HepG2 (cell line): ENCODE results near the gene PTCD3. TPM values are rescaled to one million over a fixed set of nuclear protein-coding genes. Genes with fewer than 3 reads are reported as not detected.
A peak's percentile ranks its signal among the peaks of the same experiment; 100 is the strongest.

Experiments used
- ERF ChIP-seq: IDR thresholded peaks from 2 replicates; pipeline ENCODE4 v1.6.1; 2018; ENCODE audit warnings: missing biosample characterization, missing genetic modification reagents
- FOXK2 ChIP-seq: fragments of 450-650 bp; IDR thresholded peaks from 2 replicates; pipeline ENCODE4 v1.6.1; 2016
- JUNB ChIP-seq: sonication (generic); formaldehyde crosslinking; IDR thresholded peaks from 2 replicates; pipeline ENCODE4 v1.8.0; 2022; ENCODE audit warnings: missing genetic modification reagents, mild to moderate bottlenecking, borderline replicate concordance
- KIAA2018 ChIP-seq: sonication (generic); formaldehyde crosslinking; IDR thresholded peaks from 2 replicates; pipeline ENCODE4 v1.5.0; 2020; ENCODE audit warnings: mild to moderate bottlenecking, missing genetic modification reagents, borderline replicate concordance
- MEF2D ChIP-seq: sonication (generic); formaldehyde crosslinking; IDR thresholded peaks from 2 replicates; pipeline ENCODE4 v1.5.1; 2020; ENCODE audit warnings: mild to moderate bottlenecking, missing genetic modification reagents
- MIER2 ChIP-seq: IDR thresholded peaks from 2 replicates; pipeline ENCODE4 v1.6.1; 2016; ENCODE audit warnings: missing biosample characterization, missing genetic modification reagents
- MTF1 ChIP-seq: sonication (generic); formaldehyde crosslinking; IDR thresholded peaks from 2 replicates; pipeline ENCODE4 v1.5.0; 2020; ENCODE audit warnings: missing genetic modification reagents
- POLR2G ChIP-seq: fragments of 200-400 bp; formaldehyde crosslinking; IDR thresholded peaks from 2 replicates; pipeline ENCODE4 v1.6.1; 2018; ENCODE audit warnings: mild to moderate bottlenecking, low read depth, low read length, moderate library complexity
- SIX1 ChIP-seq: sonication (generic); formaldehyde crosslinking; IDR thresholded peaks from 2 replicates; pipeline ENCODE4 v1.4.0; 2020; ENCODE audit warnings: missing genetic modification reagents, borderline replicate concordance
- STAT6 ChIP-seq: sonication (generic); formaldehyde crosslinking; IDR thresholded peaks from 2 replicates; pipeline ENCODE4 v1.4.0; 2020; ENCODE audit warnings: missing genetic modification reagents, mild to moderate bottlenecking, borderline replicate concordance
- XRCC5 ChIP-seq: fragments of 200-400 bp; formaldehyde crosslinking; optimal IDR thresholded peaks from 2 replicates; pipeline ENCODE3; 2017; ENCODE audit warnings: mild to moderate bottlenecking, low read length
- ZFY ChIP-seq: sonication (generic); formaldehyde crosslinking; IDR thresholded peaks from 2 replicates; pipeline ENCODE4 v1.4.0; 2020; ENCODE audit warnings: missing genetic modification reagents
- ZNF12 ChIP-seq: sonication (generic); formaldehyde crosslinking; IDR thresholded peaks from 2 replicates; pipeline ENCODE4 v1.5.0; 2020; ENCODE audit warnings: missing genetic modification reagents
- ZNF180 ChIP-seq: sonication (generic); formaldehyde crosslinking; IDR thresholded peaks from 2 replicates; pipeline ENCODE4 v1.4.0; 2020; ENCODE audit warnings: low read depth, missing genetic modification reagents, borderline replicate concordance
- ZNF549 ChIP-seq: sonication (generic); formaldehyde crosslinking; IDR thresholded peaks from 2 replicates; pipeline ENCODE4 v1.5.0; 2020; ENCODE audit warnings: missing genetic modification reagents
- ZNF660 ChIP-seq: sonication (generic); formaldehyde crosslinking; IDR thresholded peaks from 2 replicates; pipeline ENCODE4 v1.5.1; 2020; ENCODE audit warnings: mild to moderate bottlenecking, low read depth, missing genetic modification reagents, borderline replicate concordance
- ZNF709 ChIP-seq: sonication (generic); formaldehyde crosslinking; IDR thresholded peaks from 2 replicates; pipeline ENCODE4 v1.5.0; 2020; ENCODE audit warnings: mild to moderate bottlenecking, missing genetic modification reagents
- ZSCAN25 ChIP-seq: sonication (generic); formaldehyde crosslinking; IDR thresholded peaks from 2 replicates; pipeline ENCODE4 v1.8.0; 2022; ENCODE audit warnings: mild to moderate bottlenecking, missing genetic modification reagents
- polyA plus RNA-seq, 8 experiments: library from polyadenylated mRNA; depleted of rRNA in 3 of 8; stranded (reverse) in 7 of 8; unstranded in 1 of 8; fragments of >200 nt; fragmentation: Illumina TruSeq in 4 of 8; extraction: Trizol in 4 of 8; gene quantifications; 2 replicates each; pipeline versions ENCODE4 v1.2.1 to v1.2.3, GENCODE V29; 2011 to 2016; ENCODE audit warnings: low read depth in 4 of 8, missing spikeins in 1 of 8, mixed read lengths in 1 of 8; ENCODE audit not compliant: insufficient read depth in 1 of 8
- total RNA-seq, 5 experiments: library from RNA; depleted of rRNA; stranded (reverse); fragments of >200 nt; fragmentation: Illumina TruSeq; extraction: Trizol; gene quantifications; 2 replicates each; pipeline ENCODE4 v1.2.3, GENCODE V29; 2016; ENCODE audit warnings: low read depth in 1 of 5

PTCD3 gene
- total and polyA plus RNA-seq, 2 of the 13 experiments (the other 11 are each of a cell fraction or from before 2014, with no cell fraction given), result 124 to 309 TPM

GRCh38 chr2:86105969-86106945, at the start of gene PTCD3 (continued):
- no peak for TF ChIP-seq ZNF549 (CRISPR knock-in tag)
- peak; percentile 24 for TF ChIP-seq XRCC5
- peak; percentile 62 for TF ChIP-seq ERF (CRISPR knock-in tag)
- no peak for TF ChIP-seq KIAA2018
- TF ChIP-seq MTF1 (CRISPR knock-in tag), result no peak; the same call in 1 of the 2 replicates
- TF ChIP-seq ZFY (CRISPR knock-in tag), result peak; percentile 76
- no peak; the same call in 1 of the 2 replicates for TF ChIP-seq MIER2 (CRISPR knock-in tag)
- TF ChIP-seq POLR2G, result peak; percentile 98
- TF ChIP-seq MEF2D (CRISPR knock-in tag), result peak; percentile 27; the same call in 1 of the 2 replicates
- peak; percentile 56; the same call in 1 of the 2 replicates for TF ChIP-seq STAT6
- no peak for TF ChIP-seq ZNF12 (CRISPR knock-in tag)
- no peak for TF ChIP-seq ZNF180
- no peak for TF ChIP-seq JUNB (CRISPR knock-in tag)
- TF ChIP-seq ZSCAN25 (CRISPR knock-in tag), result no peak; the same call in 1 of the 2 replicates
- no peak; the same call in 1 of the 2 replicates for TF ChIP-seq SIX1 (CRISPR knock-in tag)
- peak; percentile 79; the same call in 1 of the 2 replicates for TF ChIP-seq ZNF709
- peak; percentile 98 for TF ChIP-seq FOXK2
- TF ChIP-seq ZNF660, result peak; percentile 33; the same call in 1 of the 2 replicates
